Ectodermal cell (in vitro differentiated cells): ENCODE data around the gene MYO15B.
"Not testable (repeated sequence)": the region's sequence is repeated elsewhere in the genome, so short reads cannot be mapped to it uniquely, and the experiment has no call there.

Experiments
- H3K27ac ChIP-seq: 2 replicates; pipeline ENCODE4 v1.7.0; 2013; ENCODE audit warnings: mild to moderate bottlenecking, low read depth, low read length; ENCODE audit not compliant: insufficient read depth, poor library complexity, severe bottlenecking
- H3K27me3 ChIP-seq: 2 replicates; pipeline ENCODE4 v1.7.0; 2013; ENCODE audit warnings: mild to moderate bottlenecking, low read length; ENCODE audit not compliant: insufficient read depth, control insufficient read depth, poor library complexity, severe bottlenecking
- H3K36me3 ChIP-seq: one replicate; pipeline ENCODE4 v1.7.0; 2013; ENCODE audit warnings: low read length; ENCODE audit not compliant: control insufficient read depth, insufficient read depth
- H3K4me1 ChIP-seq: one replicate; pipeline ENCODE4 v1.7.0; 2013; ENCODE audit warnings: low read length; ENCODE audit not compliant: control insufficient read depth, insufficient read depth
- H3K4me3 ChIP-seq: 2 replicates; pipeline ENCODE4 v1.7.0; 2013; ENCODE audit warnings: low read depth, low read length, control low read depth; ENCODE audit not compliant: insufficient read depth
- H3K9me3 ChIP-seq: 2 replicates; pipeline ENCODE4 v1.7.0; 2013; ENCODE audit warnings: mild to moderate bottlenecking, low read length, moderate library complexity; ENCODE audit not compliant: control insufficient read depth
- WGBS, 2 experiments: methylation state at CpG; one replicate each; pipeline ENCODE4 v1.1.7; 2013; ENCODE audit warnings: missing lambda C conversion rate in 2 of 2; 5-methylcytosine and 5-hydroxymethylcytosine counted together

MYO15B gene

DNA sequence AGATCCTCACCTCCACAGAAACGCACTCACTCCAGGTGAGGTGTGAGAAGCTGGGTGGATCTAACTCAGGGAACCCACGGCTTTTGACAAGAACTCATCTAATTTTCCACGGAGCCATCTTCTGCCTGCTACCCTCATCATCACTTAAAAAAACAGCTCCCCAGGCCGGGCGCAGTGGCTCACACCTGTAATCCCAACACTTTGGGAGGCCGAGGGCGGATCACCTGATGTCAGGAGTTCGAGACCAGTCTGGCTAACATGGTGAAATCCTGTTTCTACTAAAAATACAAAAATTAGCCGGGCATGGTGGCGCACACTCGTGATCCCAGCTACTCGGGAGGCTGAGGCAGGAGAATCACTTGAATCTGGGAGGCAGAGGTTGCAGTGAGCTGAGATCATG lies 50.4 kb downstream of the MYO15B start:
- not testable (repeated sequence) for H3K36me3 ChIP-seq, H3K4me3 ChIP-seq, H3K27me3 ChIP-seq, H3K9me3 ChIP-seq, H3K27ac ChIP-seq
- WGBS, 2 experiments, result 86 to 96% methylated on average over 12 of the region's 12 CpGs
- H3K4me1 ChIP-seq, result peaks cover 32% of the 10 kb centered on the region

DNA sequence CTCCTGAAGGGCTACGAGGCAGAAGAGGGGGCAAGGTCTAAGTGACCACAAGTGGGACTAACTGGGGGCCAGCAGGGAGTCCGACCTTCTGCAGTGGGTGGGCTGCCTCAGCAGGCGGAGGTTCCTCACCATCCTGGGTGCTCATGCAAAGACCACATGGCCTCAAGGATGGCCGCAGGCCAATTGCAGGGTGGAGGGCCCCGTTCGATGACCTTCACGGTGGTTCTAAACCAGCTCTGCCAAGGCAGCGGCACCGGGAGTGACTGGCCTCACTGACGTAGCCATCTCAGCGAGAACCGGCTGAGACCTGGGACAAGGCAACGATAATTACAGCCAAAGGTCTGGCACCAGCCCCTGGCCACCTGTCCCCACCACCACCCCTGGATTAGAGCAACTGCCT lies 51.3 kb downstream of the MYO15B start:
- Histone ChIP-seq H3K4me3 (no peak overlapping the region), H3K4me1 (peaks cover 28% of the 10 kb centered on the region), H3K27ac (no peak overlapping the region), H3K36me3 (no peaks in the 10 kb centered on the region), H3K27me3 (no peaks in the 10 kb centered on the region), H3K9me3 (no peaks in the 10 kb centered on the region)
- 95 to 97% methylated on average over 13 of the region's 13 CpGs for WGBS, 2 experiments

DNA sequence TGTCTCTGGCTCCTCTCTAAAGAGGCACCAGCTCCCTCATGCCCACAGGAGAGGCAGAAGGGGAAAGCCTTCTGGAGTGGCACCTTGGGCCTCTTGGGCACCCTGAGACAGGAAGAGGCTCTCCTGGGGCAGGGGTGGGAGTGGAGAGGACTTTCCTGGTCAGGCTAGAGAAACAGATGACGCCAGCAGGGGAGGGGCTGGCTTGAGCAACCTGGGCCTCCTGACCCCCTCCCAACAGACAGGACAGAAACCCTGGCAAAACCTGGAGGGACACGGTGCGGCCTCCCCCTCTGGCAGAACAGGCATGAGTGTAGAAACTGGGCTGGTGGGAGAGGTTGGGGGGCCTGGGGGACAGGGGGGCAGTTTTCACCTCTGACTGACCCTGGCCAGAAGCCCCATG lies 51.7 kb downstream of the MYO15B start:
- H3K36me3 ChIP-seq, result no peaks in the 10 kb centered on the region
- 96 to 97% methylated on average over 3 of the region's 3 CpGs for WGBS, 2 experiments
- no peak overlapping the region for H3K27ac ChIP-seq
- no peaks in the 10 kb centered on the region for H3K9me3 ChIP-seq
- peaks cover 24% of the 10 kb centered on the region for H3K4me1 ChIP-seq
- no peaks in the 10 kb centered on the region for H3K27me3 ChIP-seq
- no peak overlapping the region for H3K4me3 ChIP-seq

DNA sequence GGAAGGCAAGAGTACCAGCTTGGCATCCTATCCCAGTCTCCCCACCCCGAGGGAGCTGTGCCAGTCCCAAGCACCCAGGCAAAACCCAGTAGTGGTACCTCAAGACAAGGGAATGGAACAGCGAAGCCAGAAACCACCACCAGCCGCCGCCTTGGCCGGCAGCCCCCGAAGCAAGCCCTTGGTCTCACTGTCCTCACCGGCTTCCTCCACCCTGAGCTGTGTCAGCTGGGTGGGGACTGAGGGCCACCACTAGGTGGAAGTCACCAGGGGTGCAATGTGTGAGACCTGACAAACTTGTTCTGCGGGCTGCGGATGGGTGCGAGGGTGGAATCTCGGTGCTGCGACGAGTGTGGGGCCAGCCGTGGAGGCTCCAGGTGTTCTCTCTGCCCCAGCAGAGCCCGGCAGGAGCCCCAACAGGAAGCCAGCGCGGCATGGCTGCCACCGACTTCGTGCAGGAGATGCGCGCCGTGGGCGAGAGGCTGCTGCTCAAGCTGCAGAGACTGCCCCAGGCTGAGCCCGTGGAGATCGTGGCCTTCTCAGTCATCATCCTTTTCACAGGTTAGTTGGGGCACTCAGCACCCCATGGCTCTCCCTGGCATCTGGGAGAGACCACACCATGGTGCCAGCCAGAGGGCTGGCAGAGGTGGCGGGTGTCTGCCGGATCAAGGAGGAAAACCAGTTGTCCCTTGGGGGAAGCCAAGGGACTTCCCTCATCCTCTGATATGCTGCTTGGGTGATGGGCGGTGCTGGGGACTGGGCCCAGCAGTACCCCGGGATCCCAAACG lies 52.4 kb downstream of the MYO15B start:
- H3K4me3 ChIP-seq, result no peak overlapping the region

DNA sequence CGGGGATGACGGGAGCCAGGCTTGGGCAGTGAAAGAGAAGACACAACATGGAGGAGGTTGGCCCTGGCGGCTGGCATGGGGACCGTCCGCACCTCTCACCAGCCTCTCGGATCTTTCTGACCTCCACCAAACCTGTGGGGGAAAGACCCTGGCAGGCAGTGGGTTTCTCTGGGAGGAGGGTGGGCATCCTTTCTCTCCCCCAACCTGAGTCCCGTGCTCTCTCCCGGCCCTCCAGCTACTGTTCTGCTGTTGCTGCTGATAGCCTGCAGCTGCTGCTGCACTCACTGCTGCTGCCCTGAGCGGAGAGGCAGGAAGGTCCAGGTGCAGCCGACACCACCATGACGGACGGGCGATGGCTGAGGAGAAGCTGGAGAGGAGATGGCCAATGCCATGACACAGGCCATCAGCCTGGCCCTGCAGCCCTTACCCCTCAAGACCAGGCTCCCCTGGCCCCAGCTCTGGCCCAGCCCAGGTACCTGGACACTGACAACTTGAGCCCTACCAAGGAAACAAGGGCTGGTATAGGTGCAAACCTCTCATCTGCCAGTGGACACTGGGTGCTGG lies 53.0 kb downstream of the MYO15B start:
- Histone ChIP-seq H3K36me3 (no peaks in the 10 kb centered on the region), H3K27me3 (no peaks in the 10 kb centered on the region), H3K27ac (no peak overlapping the region), H3K4me1 (peaks cover 11% of the 10 kb centered on the region), H3K4me3 (no peak overlapping the region), H3K9me3 (no peaks in the 10 kb centered on the region)
- 94 to 98% methylated on average over 13 of the region's 13 CpGs for WGBS, 2 experiments

More for the DNA sequence above, 52.4 kb downstream of the MYO15B start:
- Histone ChIP-seq H3K4me1 (peaks cover 17% of the 10 kb centered on the region), H3K27ac (no peak overlapping the region), H3K9me3 (no peaks in the 10 kb centered on the region), H3K27me3 (no peaks in the 10 kb centered on the region), H3K36me3 (no peaks in the 10 kb centered on the region)
- WGBS, 2 experiments, result 94% methylated on average over 30 of the region's 30 CpGs

DNA sequence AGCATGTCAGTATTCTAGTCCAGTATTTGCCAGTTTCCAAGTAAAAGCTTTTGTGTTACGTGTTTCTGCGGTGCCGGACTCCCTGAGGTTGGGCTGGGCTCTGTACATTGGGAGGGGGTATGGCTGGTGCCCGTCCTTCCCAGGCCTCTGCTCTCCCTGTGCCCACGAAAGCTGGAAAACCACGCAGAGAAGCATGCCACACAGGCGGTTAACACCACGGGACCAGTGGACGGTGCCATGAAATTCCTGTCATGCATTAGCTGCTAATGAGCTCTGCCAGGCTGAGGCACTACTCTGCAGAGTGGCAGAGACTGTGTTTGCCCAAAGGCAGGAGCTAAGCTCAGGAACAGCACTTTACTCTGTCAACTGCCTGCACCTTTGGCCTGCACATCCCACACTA lies 53.7 kb downstream of the MYO15B start:
- no peak overlapping the region for H3K4me3 ChIP-seq
- H3K27me3 ChIP-seq, result no peaks in the 10 kb centered on the region
- H3K9me3 ChIP-seq, result no peaks in the 10 kb centered on the region
- WGBS, 2 experiments, result 95% methylated on average over 9 of the region's 9 CpGs
- no peaks in the 10 kb centered on the region for H3K36me3 ChIP-seq
- no peak overlapping the region for H3K27ac ChIP-seq
- peaks cover 6% of the 10 kb centered on the region for H3K4me1 ChIP-seq

DNA sequence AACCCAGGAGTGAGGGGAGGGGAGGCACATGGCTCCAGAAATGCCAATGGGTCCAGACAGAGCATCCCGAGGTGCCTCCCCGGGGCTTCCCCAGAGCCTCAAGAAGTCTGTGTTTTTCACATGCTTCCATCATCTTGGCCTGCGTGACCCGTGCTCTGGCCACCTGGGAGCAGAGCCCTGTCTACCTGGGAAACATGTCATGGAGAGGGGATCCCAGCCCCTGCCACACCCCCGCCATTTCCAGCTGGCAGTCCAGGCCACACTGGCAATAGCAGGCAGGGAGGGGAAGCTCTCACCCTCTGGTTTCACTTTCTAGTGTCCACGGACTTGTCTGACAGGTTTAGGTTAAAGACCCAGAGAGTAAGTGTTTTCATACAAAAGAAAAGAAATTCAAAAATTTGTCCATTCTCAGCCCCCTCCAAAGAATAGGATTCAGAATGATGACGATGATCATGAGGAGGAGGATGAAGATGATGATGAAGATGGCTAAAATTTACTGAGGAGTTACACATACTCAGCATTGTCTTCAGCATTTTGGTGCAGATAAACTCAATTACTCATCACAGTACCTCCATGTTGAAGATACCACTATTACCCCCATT lies 54.7 kb downstream of the MYO15B start:
- 93 to 94% methylated on average over 6 to 7 of the region's 7 CpGs for WGBS, 2 experiments
- Histone ChIP-seq H3K36me3 (no peaks in the 10 kb centered on the region), H3K27me3 (no peaks in the 10 kb centered on the region), H3K4me3 (no peak overlapping the region), H3K9me3 (no peaks in the 10 kb centered on the region), H3K4me1 (peaks cover 6% of the 10 kb centered on the region), H3K27ac (no peak overlapping the region)

DNA sequence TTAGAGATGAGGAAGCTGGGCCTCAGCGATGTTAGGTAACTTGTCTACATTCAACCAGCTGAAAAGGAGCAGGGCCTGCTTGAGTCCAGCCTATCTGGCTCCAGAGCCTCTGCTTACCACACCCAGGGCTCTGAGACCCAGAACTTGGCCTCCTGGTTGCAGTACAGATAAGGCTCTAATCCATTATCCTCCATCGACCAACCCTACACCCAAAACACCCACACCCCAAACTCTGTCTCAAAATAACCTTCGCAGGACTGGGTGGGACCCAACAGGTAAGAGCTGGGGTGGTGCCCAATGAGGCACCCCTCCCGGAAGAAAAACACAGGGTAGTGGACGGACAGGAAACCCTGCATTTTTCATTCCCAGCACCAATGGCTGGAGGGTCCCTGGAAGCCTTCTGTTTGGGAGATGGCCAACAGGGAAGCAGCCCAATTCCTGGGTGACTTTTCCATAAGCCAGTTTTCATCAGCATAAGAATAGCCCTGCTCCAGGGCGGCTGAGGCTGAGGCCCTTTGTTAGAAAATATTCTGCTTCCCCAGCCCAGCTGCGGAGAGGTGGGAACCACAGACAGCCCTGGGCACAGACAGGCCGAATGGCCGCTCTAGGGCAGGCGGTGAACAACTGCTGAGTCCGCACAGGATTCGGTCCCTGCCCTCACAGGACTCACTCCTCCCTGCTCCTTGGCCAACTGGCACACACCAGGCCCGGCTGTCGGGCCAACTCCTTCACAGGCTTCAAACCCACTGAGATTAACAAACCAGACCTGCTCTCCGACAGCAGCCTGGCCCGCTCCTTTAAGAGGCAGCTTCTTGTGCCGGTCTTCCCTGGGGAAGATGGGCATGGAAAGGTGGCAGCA lies 55.4 kb downstream of the MYO15B start:
- Histone ChIP-seq H3K4me1 (peaks cover 6% of the 10 kb centered on the region), H3K9me3 (no peaks in the 10 kb centered on the region), H3K36me3 (no peaks in the 10 kb centered on the region), H3K4me3 (no peak overlapping the region), H3K27ac (no peak overlapping the region), H3K27me3 (no peaks in the 10 kb centered on the region)
- WGBS, 2 experiments, result 72 to 73% methylated on average over 17 of the region's 17 CpGs

DNA sequence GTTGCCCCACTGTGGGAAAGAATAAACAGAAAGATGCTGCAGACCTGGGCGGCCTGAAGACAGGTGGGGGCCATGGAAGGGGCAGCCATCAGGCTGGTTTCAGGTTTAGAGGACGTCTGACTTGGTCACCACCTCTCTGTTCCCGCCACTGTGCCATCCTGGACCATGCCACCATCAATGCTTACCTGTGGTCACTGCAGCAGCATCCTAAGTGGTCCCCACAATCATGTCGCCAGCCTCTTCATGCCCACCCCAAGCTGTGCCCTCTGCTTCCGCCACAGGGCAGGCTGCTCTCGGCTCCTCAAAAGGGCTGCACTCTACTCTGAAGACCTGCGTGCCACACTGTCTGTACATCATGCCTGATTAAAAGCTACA lies 56.0 kb downstream of the MYO15B start:
- no peaks in the 10 kb centered on the region for H3K27me3 ChIP-seq
- no peak overlapping the region for H3K27ac ChIP-seq
- 91 to 93% methylated on average over 7 of the region's 7 CpGs for WGBS, 2 experiments
- H3K36me3 ChIP-seq, result no peaks in the 10 kb centered on the region
- H3K4me1 ChIP-seq, result peaks cover 6% of the 10 kb centered on the region
- no peak overlapping the region for H3K4me3 ChIP-seq
- no peaks in the 10 kb centered on the region for H3K9me3 ChIP-seq

DNA sequence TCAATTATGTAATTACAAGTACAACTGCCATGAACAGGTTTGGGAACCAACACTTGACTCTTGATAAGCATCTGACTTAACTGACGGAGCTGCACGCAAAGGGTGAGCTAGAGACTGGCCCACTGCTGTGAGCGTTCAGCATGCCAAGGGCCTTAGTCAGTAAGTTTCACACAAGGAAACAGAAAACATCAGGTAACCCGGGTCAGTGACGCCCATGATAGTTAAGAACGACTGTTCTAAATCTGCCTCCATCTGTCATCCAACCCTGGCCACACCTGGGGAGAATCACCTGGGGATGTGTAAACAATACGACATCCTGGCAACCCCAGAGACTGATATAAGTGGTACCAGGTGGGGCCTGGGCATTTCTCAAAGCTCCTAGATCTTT lies 57.9 kb downstream of the MYO15B start:
- peaks cover 6% of the 10 kb centered on the region for H3K4me1 ChIP-seq
- H3K36me3 ChIP-seq, result peaks cover 1% of the 10 kb centered on the region
- H3K4me3 ChIP-seq, result no peak overlapping the region
- no peaks in the 10 kb centered on the region for H3K27me3 ChIP-seq
- H3K9me3 ChIP-seq, result no peaks in the 10 kb centered on the region
- H3K27ac ChIP-seq, result no peak overlapping the region
- 78 to 79% methylated on average over 7 of the region's 7 CpGs for WGBS, 2 experiments
